ENCODE results near the gene MEIS3.

Gene MEIS3

GRCh38 chr19:47381653-47382279 is 37.6 kb downstream of the MEIS3 start:
- no peak overlapping the region for H3K27ac ChIP-seq (ENCODE audit: low read depth, low read length, poor library complexity, severe bottlenecking)
- no peaks in the 10 kb centered on the region for H4K20me1 ChIP-seq (ENCODE audit: insufficient read depth, low read length)
- H3K9me3 ChIP-seq (ENCODE audit: low read length): no peaks in the 10 kb centered on the region
- H3K4me2 ChIP-seq (ENCODE audit: low read length): no peak overlapping the region
- no peak for TF ChIP-seq EZH2 (IDR thresholded peaks at IDR 0.05; ENCODE audit: borderline replicate concordance, low read length)
- TF ChIP-seq, protein P1, sequence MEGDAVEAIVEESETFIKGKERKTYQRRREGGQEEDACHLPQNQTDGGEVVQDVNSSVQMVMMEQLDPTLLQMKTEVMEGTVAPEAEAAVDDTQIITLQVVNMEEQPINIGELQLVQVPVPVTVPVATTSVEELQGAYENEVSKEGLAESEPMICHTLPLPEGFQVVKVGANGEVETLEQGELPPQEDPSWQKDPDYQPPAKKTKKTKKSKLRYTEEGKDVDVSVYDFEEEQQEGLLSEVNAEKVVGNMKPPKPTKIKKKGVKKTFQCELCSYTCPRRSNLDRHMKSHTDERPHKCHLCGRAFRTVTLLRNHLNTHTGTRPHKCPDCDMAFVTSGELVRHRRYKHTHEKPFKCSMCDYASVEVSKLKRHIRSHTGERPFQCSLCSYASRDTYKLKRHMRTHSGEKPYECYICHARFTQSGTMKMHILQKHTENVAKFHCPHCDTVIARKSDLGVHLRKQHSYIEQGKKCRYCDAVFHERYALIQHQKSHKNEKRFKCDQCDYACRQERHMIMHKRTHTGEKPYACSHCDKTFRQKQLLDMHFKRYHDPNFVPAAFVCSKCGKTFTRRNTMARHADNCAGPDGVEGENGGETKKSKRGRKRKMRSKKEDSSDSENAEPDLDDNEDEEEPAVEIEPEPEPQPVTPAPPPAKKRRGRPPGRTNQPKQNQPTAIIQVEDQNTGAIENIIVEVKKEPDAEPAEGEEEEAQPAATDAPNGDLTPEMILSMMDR (IDR thresholded peaks at IDR 0.05; ENCODE audit: low read length): no peak
- no peak overlapping the region for H3K4me3 ChIP-seq (ENCODE audit: low read depth, low read length, poor library complexity, severe bottlenecking)
- no peaks in the 10 kb centered on the region for H3K79me2 ChIP-seq (ENCODE audit: insufficient read depth, low read length)
- H3K9me2 ChIP-seq (ENCODE audit: low read depth, low read length): no peaks in the 10 kb centered on the region
- H3K27me3 ChIP-seq (ENCODE audit: insufficient read depth, low read length): no peaks in the 10 kb centered on the region
- no peaks in the 10 kb centered on the region for H3K4me1 ChIP-seq (ENCODE audit: insufficient read depth, low read length, severe bottlenecking)
- H2AFZ ChIP-seq (ENCODE audit: low read length): no peak overlapping the region
- peaks cover 42% of the 10 kb centered on the region for H3K36me3 ChIP-seq (ENCODE audit: insufficient read depth, low read length)
- H3K9ac ChIP-seq (ENCODE audit: low read length): no peak overlapping the region
- H3F3A ChIP-seq (ENCODE audit: insufficient read depth, low read length): no peaks in the 10 kb centered on the region

- Histone ChIP-seq H2AFZ (ENCODE audit: low read length) (no peak overlapping the region), H3K36me3 (ENCODE audit: insufficient read depth, low read length) (peaks cover 48% of the 10 kb centered on the region), H3K79me2 (ENCODE audit: insufficient read depth, low read length) (no peaks in the 10 kb centered on the region), H3K9me2 (ENCODE audit: low read depth, low read length) (no peaks in the 10 kb centered on the region), H3K4me2 (ENCODE audit: low read length) (no peak overlapping the region), H3K9ac (ENCODE audit: low read length) (no peak overlapping the region), H3K4me1 (ENCODE audit: insufficient read depth, low read length, severe bottlenecking) (no peaks in the 10 kb centered on the region), H3K4me3 (ENCODE audit: low read depth, low read length, poor library complexity, severe bottlenecking) (no peak overlapping the region), H3F3A (ENCODE audit: insufficient read depth, low read length) (no peaks in the 10 kb centered on the region), H4K20me1 (ENCODE audit: insufficient read depth, low read length) (no peaks in the 10 kb centered on the region), H3K27ac (ENCODE audit: low read depth, low read length, poor library complexity, severe bottlenecking) (no peak overlapping the region), H3K27me3 (ENCODE audit: insufficient read depth, low read length) (no peaks in the 10 kb centered on the region), H3K9me3 (ENCODE audit: low read length) (no peaks in the 10 kb centered on the region)
- no peak for TF ChIP-seq EZH2 (IDR thresholded peaks at IDR 0.05; ENCODE audit: borderline replicate concordance, low read length)
- TF ChIP-seq, protein P1 (IDR thresholded peaks at IDR 0.05; ENCODE audit: low read length): no peak
Measured at GRCh38 chr19:47381121-47381520, 38.2 kb downstream of the MEIS3 start.

DNA sequence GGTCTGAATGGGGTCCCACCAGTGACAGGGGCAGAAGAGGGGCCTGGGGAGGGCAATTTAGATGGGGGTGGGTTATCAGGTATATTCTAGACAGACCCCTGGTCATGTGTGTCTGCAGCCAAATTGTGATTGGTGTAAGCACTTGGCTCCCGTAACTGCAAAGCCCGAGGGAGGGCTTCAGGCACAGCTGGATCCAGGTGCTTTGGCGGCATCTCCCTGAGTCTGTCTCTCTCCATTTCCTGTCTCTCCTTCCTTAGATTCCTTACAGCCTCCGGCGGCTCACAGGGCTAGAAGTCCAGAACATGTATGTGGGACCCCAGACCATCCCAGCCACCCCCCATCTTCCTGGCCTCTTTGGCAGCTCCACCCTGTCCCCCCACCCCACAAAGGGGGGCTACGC is 38.8 kb downstream of the MEIS3 start:
- no peaks in the 10 kb centered on the region for H3F3A ChIP-seq (ENCODE audit: insufficient read depth, low read length)
- no peaks in the 10 kb centered on the region for H3K27me3 ChIP-seq (ENCODE audit: insufficient read depth, low read length)
- H3K36me3 ChIP-seq (ENCODE audit: insufficient read depth, low read length): peaks cover 54% of the 10 kb centered on the region
- H2AFZ ChIP-seq (ENCODE audit: low read length): no peak overlapping the region
- H3K4me3 ChIP-seq (ENCODE audit: low read depth, low read length, poor library complexity, severe bottlenecking): no peak overlapping the region
- H3K4me2 ChIP-seq (ENCODE audit: low read length): no peak overlapping the region
- H3K9me3 ChIP-seq (ENCODE audit: low read length): no peaks in the 10 kb centered on the region
- H3K9me2 ChIP-seq (ENCODE audit: low read depth, low read length): no peaks in the 10 kb centered on the region
- H3K79me2 ChIP-seq (ENCODE audit: insufficient read depth, low read length): no peaks in the 10 kb centered on the region
- no peak overlapping the region for H3K9ac ChIP-seq (ENCODE audit: low read length)
- H3K27ac ChIP-seq (ENCODE audit: low read depth, low read length, poor library complexity, severe bottlenecking): no peak overlapping the region
- TF ChIP-seq EZH2 (IDR thresholded peaks at IDR 0.05; ENCODE audit: borderline replicate concordance, low read length): no peak
- TF ChIP-seq, protein P1 (IDR thresholded peaks at IDR 0.05; ENCODE audit: low read length): no peak
- H4K20me1 ChIP-seq (ENCODE audit: insufficient read depth, low read length): no peaks in the 10 kb centered on the region
- H3K4me1 ChIP-seq (ENCODE audit: insufficient read depth, low read length, severe bottlenecking): no peaks in the 10 kb centered on the region

All from OCI-LY1 (cell line).